ENCODE measurements around the gene ZC3H11A. TPM values are rescaled to one million over a fixed set of nuclear protein-coding genes. Genes with fewer than 3 reads are reported as not detected.

Gene ZC3H11A
- total and polyA plus RNA-seq, 2 experiments from 2014 or later = 28.2 to 97.3 TPM

DNA sequence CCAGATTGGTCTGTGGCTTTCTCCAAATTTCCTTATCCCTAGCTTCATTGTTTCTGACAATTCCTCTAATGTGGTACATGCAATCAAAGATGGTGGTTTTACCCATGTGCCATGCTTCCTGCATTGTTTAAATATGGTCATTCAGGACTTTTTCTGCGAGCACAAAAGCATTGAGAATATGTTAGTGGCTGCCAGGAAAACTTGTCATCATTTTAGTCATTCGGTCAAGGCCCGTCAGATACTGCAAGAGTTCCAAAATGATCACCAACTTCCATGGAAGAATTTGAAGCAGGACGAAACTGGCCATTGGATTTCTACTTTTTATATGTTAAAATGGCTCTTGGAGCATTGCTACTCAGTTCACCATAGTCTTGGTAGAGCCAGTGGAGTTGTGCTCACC, 3.7 kb downstream of the ZC3H11A start:
- H3K27ac Mint-ChIP-seq = no peak overlapping the region
- H3K4me2 ChIP-seq = no peak overlapping the region
- H3K36me3 Mint-ChIP-seq (ENCODE audit: low read depth) = peaks cover 60% of the 10 kb centered on the region
- peaks cover 38% of the 10 kb centered on the region for H3K4me1 Mint-ChIP-seq
- peaks cover 13% of the 10 kb centered on the region for H3K9me2 ChIP-seq (ENCODE audit: insufficient read depth)
- no peak overlapping the region for H3K27ac ChIP-seq (ENCODE audit: low read depth)
- H3K4me3 ChIP-seq = no peak overlapping the region
- H3K36me3 ChIP-seq (ENCODE audit: insufficient read depth) = peaks cover 16% of the 10 kb centered on the region; the same call in 1 of the 2 replicates
- no peak for ATAC-seq
- peaks cover 17% of the 10 kb centered on the region for H3K4me1 ChIP-seq (ENCODE audit: insufficient read depth)
- H3K27me3 Mint-ChIP-seq (ENCODE audit: insufficient read depth, low read depth, poor library complexity) = peaks cover 13% of the 10 kb centered on the region
- DNase-seq (ENCODE audit: low spot score) = no peak
- peaks cover 81% of the 10 kb centered on the region for H3K79me2 ChIP-seq (replicated peaks; ENCODE audit: insufficient read depth)
- no peak overlapping the region for H2AFZ ChIP-seq
- no peaks in the 10 kb centered on the region for H3K27me3 ChIP-seq (ENCODE audit: insufficient read depth)
- peaks cover 19% of the 10 kb centered on the region for H4K20me1 ChIP-seq (replicated peaks; ENCODE audit: insufficient read depth)
- peaks cover 12% of the 10 kb centered on the region for H3F3A ChIP-seq (replicated peaks; ENCODE audit: low read depth)
- TF ChIP-seq ZNF331 (CRISPR knock-in tag; IDR thresholded peaks at IDR 0.05; ENCODE audit: low read depth) (no peak), EZH2phosphoT487 (IDR thresholded peaks at IDR 0.05; ENCODE audit: unreplicated experiment) (no peak), POLR2AphosphoS5 (IDR thresholded peaks at IDR 0.05; ENCODE audit: low read depth) (no peak), ZNF114 (CRISPR knock-in tag; IDR thresholded peaks at IDR 0.05) (no peak), JUNB (IDR thresholded peaks at IDR 0.05; ENCODE audit: unreplicated experiment) (no peak)
- TF ChIP-seq, protein P1, sequence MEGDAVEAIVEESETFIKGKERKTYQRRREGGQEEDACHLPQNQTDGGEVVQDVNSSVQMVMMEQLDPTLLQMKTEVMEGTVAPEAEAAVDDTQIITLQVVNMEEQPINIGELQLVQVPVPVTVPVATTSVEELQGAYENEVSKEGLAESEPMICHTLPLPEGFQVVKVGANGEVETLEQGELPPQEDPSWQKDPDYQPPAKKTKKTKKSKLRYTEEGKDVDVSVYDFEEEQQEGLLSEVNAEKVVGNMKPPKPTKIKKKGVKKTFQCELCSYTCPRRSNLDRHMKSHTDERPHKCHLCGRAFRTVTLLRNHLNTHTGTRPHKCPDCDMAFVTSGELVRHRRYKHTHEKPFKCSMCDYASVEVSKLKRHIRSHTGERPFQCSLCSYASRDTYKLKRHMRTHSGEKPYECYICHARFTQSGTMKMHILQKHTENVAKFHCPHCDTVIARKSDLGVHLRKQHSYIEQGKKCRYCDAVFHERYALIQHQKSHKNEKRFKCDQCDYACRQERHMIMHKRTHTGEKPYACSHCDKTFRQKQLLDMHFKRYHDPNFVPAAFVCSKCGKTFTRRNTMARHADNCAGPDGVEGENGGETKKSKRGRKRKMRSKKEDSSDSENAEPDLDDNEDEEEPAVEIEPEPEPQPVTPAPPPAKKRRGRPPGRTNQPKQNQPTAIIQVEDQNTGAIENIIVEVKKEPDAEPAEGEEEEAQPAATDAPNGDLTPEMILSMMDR (conservative IDR thresholded peaks at IDR 0.05; ENCODE audit: low read depth in 2 of 2) = no peak
- TF ChIP-seq, protein P2, sequence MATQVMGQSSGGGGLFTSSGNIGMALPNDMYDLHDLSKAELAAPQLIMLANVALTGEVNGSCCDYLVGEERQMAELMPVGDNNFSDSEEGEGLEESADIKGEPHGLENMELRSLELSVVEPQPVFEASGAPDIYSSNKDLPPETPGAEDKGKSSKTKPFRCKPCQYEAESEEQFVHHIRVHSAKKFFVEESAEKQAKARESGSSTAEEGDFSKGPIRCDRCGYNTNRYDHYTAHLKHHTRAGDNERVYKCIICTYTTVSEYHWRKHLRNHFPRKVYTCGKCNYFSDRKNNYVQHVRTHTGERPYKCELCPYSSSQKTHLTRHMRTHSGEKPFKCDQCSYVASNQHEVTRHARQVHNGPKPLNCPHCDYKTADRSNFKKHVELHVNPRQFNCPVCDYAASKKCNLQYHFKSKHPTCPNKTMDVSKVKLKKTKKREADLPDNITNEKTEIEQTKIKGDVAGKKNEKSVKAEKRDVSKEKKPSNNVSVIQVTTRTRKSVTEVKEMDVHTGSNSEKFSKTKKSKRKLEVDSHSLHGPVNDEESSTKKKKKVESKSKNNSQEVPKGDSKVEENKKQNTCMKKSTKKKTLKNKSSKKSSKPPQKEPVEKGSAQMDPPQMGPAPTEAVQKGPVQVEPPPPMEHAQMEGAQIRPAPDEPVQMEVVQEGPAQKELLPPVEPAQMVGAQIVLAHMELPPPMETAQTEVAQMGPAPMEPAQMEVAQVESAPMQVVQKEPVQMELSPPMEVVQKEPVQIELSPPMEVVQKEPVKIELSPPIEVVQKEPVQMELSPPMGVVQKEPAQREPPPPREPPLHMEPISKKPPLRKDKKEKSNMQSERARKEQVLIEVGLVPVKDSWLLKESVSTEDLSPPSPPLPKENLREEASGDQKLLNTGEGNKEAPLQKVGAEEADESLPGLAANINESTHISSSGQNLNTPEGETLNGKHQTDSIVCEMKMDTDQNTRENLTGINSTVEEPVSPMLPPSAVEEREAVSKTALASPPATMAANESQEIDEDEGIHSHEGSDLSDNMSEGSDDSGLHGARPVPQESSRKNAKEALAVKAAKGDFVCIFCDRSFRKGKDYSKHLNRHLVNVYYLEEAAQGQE (IDR thresholded peaks at IDR 0.05; ENCODE audit: unreplicated experiment) = no peak
- H3K4me3 Mint-ChIP-seq = no peak overlapping the region
- peaks cover 30% of the 10 kb centered on the region for H3K9me3 Mint-ChIP-seq

DNA sequence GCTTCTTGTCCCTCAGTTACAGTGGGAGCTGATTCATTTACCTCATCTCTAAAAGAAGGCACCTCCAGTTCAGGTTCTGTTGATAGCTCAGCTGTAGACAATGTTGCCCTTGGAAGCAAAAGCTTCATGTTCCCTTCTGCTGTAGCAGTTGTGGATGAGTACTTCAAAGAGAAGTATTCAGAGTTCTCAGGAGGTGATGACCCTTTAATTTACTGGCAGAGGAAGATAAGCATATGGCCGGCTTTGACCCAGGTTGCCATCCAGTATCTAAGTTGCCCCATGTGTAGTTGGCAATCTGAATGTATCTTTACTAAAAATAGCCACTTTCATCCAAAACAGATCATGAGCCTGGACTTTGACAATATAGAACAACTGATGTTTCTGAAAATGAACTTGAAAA, 4.5 kb downstream of the ZC3H11A start:
- no peak overlapping the region for H2AFZ ChIP-seq
- H3F3A ChIP-seq (replicated peaks; ENCODE audit: low read depth) = peaks cover 12% of the 10 kb centered on the region
- H3K9me2 ChIP-seq (ENCODE audit: insufficient read depth) = peaks cover 13% of the 10 kb centered on the region
- Mint-ChIP-seq H3K27ac (no peak overlapping the region), H3K4me1 (peaks cover 34% of the 10 kb centered on the region), H3K36me3 (ENCODE audit: low read depth) (peaks cover 68% of the 10 kb centered on the region), H3K4me3 (no peak overlapping the region), H3K27me3 (ENCODE audit: insufficient read depth, low read depth, poor library complexity) (peaks cover 9% of the 10 kb centered on the region), H3K9me3 (peaks cover 30% of the 10 kb centered on the region)
- no peak overlapping the region for H3K4me2 ChIP-seq
- no peak overlapping the region for H3K27ac ChIP-seq (ENCODE audit: low read depth)
- peaks cover 25% of the 10 kb centered on the region for H4K20me1 ChIP-seq (replicated peaks; ENCODE audit: insufficient read depth)
- H3K36me3 ChIP-seq (ENCODE audit: insufficient read depth) = peaks cover 16% of the 10 kb centered on the region
- peaks cover 89% of the 10 kb centered on the region for H3K79me2 ChIP-seq (replicated peaks; ENCODE audit: insufficient read depth)
- no peak overlapping the region for H3K4me3 ChIP-seq
- TF ChIP-seq, protein P1 (conservative IDR thresholded peaks at IDR 0.05; ENCODE audit: low read depth in 2 of 2) = no peak
- TF ChIP-seq, protein P3, sequence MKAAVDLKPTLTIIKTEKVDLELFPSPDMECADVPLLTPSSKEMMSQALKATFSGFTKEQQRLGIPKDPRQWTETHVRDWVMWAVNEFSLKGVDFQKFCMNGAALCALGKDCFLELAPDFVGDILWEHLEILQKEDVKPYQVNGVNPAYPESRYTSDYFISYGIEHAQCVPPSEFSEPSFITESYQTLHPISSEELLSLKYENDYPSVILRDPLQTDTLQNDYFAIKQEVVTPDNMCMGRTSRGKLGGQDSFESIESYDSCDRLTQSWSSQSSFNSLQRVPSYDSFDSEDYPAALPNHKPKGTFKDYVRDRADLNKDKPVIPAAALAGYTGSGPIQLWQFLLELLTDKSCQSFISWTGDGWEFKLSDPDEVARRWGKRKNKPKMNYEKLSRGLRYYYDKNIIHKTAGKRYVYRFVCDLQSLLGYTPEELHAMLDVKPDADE (IDR thresholded peaks at IDR 0.05) = no peak
- no peak for TF ChIP-seq NANOG (IDR thresholded peaks at IDR 0.05; ENCODE audit: borderline replicate concordance)
- TF ChIP-seq POLR2AphosphoS5 (IDR thresholded peaks at IDR 0.05; ENCODE audit: low read depth) = no peak
- no peak for TF ChIP-seq ZNF331 (CRISPR knock-in tag; IDR thresholded peaks at IDR 0.05; ENCODE audit: low read depth)
- no peak for TF ChIP-seq CREB1 (CRISPR knock-in tag; IDR thresholded peaks at IDR 0.05; ENCODE audit: low read depth)
- ATAC-seq = no peak
- H3K4me1 ChIP-seq (ENCODE audit: insufficient read depth) = peaks cover 15% of the 10 kb centered on the region
- no peaks in the 10 kb centered on the region for H3K27me3 ChIP-seq (ENCODE audit: insufficient read depth)
- DNase-seq (ENCODE audit: low spot score) = no peak
